ENCODE data around the gene ZBTB5.

DNA sequence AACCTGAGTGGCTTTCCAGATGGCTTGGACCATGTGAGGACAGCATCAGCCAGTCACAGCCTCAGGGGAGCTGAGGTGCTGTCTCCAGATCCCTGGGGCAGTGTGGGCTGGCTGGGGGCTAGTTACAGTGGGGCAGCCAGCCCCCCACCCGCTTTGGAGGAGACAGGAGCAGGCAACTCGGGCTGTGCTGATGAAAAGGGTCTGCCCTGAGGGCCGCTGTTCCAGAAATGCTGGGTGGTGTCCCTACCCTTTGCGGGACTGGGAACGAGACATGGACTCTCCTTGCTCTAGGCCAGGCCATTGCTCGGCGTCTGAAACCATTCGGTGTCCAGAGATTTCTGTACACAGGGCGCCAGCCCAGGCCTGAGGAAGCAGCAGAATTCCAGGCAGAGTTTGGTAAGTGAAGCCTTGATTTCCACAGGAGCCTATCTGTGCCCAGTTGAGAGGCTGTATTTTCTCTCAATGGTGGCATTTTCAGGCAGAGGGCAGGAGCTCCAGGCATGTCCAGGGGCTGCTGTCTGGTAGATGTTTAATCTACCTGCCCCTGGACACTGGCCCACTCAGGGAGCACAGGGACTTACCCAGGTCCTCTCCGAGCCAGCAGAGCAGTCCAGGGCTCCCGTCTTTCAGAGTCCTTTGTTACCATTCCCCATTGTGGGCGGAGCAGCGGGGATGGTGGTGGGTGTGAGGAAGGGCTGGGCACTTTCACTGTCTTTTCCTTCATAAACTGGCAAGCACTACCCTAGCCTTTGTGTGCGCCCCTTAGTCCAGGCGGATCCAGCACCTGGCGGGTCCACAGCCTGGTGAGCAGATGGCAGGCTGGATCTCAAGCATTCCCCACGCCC, 35.6 kb downstream of the ZBTB5 start:
- TF ChIP-seq, protein P1, sequence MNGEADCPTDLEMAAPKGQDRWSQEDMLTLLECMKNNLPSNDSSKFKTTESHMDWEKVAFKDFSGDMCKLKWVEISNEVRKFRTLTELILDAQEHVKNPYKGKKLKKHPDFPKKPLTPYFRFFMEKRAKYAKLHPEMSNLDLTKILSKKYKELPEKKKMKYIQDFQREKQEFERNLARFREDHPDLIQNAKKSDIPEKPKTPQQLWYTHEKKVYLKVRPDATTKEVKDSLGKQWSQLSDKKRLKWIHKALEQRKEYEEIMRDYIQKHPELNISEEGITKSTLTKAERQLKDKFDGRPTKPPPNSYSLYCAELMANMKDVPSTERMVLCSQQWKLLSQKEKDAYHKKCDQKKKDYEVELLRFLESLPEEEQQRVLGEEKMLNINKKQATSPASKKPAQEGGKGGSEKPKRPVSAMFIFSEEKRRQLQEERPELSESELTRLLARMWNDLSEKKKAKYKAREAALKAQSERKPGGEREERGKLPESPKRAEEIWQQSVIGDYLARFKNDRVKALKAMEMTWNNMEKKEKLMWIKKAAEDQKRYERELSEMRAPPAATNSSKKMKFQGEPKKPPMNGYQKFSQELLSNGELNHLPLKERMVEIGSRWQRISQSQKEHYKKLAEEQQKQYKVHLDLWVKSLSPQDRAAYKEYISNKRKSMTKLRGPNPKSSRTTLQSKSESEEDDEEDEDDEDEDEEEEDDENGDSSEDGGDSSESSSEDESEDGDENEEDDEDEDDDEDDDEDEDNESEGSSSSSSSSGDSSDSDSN (CRISPR knock-in tag; IDR thresholded peaks at IDR 0.05), result no peak
- TF ChIP-seq ZNF652 (CRISPR knock-in tag; IDR thresholded peaks at IDR 0.05; ENCODE audit: borderline replicate concordance, low read depth), result no peak
- TF ChIP-seq, protein P2, sequence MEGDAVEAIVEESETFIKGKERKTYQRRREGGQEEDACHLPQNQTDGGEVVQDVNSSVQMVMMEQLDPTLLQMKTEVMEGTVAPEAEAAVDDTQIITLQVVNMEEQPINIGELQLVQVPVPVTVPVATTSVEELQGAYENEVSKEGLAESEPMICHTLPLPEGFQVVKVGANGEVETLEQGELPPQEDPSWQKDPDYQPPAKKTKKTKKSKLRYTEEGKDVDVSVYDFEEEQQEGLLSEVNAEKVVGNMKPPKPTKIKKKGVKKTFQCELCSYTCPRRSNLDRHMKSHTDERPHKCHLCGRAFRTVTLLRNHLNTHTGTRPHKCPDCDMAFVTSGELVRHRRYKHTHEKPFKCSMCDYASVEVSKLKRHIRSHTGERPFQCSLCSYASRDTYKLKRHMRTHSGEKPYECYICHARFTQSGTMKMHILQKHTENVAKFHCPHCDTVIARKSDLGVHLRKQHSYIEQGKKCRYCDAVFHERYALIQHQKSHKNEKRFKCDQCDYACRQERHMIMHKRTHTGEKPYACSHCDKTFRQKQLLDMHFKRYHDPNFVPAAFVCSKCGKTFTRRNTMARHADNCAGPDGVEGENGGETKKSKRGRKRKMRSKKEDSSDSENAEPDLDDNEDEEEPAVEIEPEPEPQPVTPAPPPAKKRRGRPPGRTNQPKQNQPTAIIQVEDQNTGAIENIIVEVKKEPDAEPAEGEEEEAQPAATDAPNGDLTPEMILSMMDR (CRISPR knock-in tag; IDR thresholded peaks at IDR 0.05), result no peak
- TF ChIP-seq, protein P3, sequence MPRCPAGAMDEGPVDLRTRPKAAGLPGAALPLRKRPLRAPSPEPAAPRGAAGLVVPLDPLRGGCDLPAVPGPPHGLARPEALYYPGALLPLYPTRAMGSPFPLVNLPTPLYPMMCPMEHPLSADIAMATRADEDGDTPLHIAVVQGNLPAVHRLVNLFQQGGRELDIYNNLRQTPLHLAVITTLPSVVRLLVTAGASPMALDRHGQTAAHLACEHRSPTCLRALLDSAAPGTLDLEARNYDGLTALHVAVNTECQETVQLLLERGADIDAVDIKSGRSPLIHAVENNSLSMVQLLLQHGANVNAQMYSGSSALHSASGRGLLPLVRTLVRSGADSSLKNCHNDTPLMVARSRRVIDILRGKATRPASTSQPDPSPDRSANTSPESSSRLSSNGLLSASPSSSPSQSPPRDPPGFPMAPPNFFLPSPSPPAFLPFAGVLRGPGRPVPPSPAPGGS (CRISPR knock-in tag; IDR thresholded peaks at IDR 0.05), result no peak
- TF ChIP-seq RXRB (CRISPR knock-in tag; IDR thresholded peaks at IDR 0.05; ENCODE audit: borderline replicate concordance), result no peak
- TF ChIP-seq SUZ12 (IDR thresholded peaks at IDR 0.05; ENCODE audit: low read depth, low read length), result no peak
- TF ChIP-seq, protein P4, sequence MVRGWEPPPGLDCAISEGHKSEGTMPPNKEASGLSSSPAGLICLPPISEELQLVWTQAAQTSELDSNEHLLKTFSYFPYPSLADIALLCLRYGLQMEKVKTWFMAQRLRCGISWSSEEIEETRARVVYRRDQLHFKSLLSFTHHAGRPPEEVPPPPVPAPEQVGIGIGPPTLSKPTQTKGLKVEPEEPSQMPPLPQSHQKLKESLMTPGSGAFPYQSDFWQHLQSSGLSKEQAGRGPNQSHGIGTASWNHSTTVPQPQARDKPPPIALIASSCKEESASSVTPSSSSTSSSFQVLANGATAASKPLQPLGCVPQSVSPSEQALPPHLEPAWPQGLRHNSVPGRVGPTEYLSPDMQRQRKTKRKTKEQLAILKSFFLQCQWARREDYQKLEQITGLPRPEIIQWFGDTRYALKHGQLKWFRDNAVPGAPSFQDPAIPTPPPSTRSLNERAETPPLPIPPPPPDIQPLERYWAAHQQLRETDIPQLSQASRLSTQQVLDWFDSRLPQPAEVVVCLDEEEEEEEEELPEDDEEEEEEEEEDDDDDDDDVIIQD (CRISPR knock-in tag; IDR thresholded peaks at IDR 0.05; ENCODE audit: low read depth), result no peak
- no peak for TF ChIP-seq ZNF343 (CRISPR knock-in tag; IDR thresholded peaks at IDR 0.05)
- TF ChIP-seq KLF16 (CRISPR knock-in tag; IDR thresholded peaks at IDR 0.05), result no peak
- TF ChIP-seq ZNF451 (CRISPR knock-in tag; IDR thresholded peaks at IDR 0.05), result no peak
- TF ChIP-seq SIN3A (IDR thresholded peaks at IDR 0.05; ENCODE audit: borderline replicate concordance, low read depth, low read length), result no peak
- TF ChIP-seq SNRNP70 (IDR thresholded peaks at IDR 0.05; ENCODE audit: low read depth, low read length), result no peak
- TF ChIP-seq CEBPB (IDR thresholded peaks at IDR 0.05; ENCODE audit: borderline replicate concordance, low read depth, low read length), result no peak
- TF ChIP-seq ZBTB21 (CRISPR knock-in tag; IDR thresholded peaks at IDR 0.05), result no peak

Data from HepG2 (cell line).